Erythroblast (primary cell): ENCODE data around the gene MVD.

Experiments
- GATA1 ChIP-seq: IDR thresholded peaks from 2 replicates; pipeline ENCODE4 v1.6.1; 2011; ENCODE audit warnings: low read depth, mild to moderate bottlenecking, control low read depth, low read length, moderate library complexity
- POLR2A ChIP-seq: IDR thresholded peaks from 2 replicates; pipeline ENCODE4 v1.6.1; 2011; ENCODE audit warnings: mild to moderate bottlenecking, low read length

DNA sequence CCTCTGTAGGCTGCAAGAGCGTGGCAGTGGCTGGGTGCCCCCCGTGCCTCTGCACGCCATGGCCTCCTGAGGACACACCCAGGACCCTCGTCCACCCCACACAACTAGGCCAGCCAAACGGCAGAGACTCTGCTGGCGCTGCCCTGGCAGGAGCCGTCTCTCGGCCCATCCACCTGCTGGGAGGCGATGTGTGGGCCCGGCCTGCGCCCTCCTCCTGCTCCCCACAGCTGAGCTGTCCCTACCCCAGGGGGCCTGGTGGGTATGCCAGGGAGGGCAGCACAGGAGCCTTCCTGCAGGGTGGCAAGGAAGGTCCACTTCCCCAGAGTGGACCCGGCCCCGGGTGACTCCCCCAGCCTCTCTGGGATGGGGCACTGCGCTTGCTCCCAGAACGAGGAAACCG is 36.3 kb upstream of the MVD start:
- TF ChIP-seq POLR2A (no peak), GATA1 (no peak)
